Activated CD4-positive, alpha-beta memory T cell treated with anti-CD3 and anti-CD28 coated beads for 36 hours (primary cell): ENCODE data around the gene GFPT1. TPM values are rescaled to one million over a fixed set of nuclear protein-coding genes. Genes with fewer than 3 reads are reported as not detected.
"Not testable (repeated sequence)": the region's sequence is repeated elsewhere in the genome, so short reads cannot be mapped to it uniquely, and the experiment has no call there.

Experiments used
- CTCF ChIA-PET: fragments of 350-600 bp; sonication (Branson Sonifier 250); formaldehyde crosslinking; loops from one replicate; lab custom pipeline; 2021; ENCODE audit warnings: antibody characterized with exemption, inconsistent platforms; lab: Charles Lee
- POLR2A ChIA-PET: fragments of 350-600 bp; sonication (Branson Sonifier 250); formaldehyde crosslinking; loops from one replicate; lab custom pipeline; 2021; ENCODE audit warnings: antibody characterized with exemption; lab: Charles Lee
- DNase-seq: peaks from one replicate; pipeline ENCODE4 v3.0.0-alpha.2; 2020
- H3K27ac Mint-ChIP-seq: one replicate; pipeline ENCODE4 v1.8.0; 2021; ENCODE audit warnings: mixed read lengths
- H3K27me3 Mint-ChIP-seq: one replicate; pipeline ENCODE4 v1.8.0; 2021; ENCODE audit warnings: mixed read lengths
- H3K36me3 Mint-ChIP-seq: one replicate; pipeline ENCODE4 v1.8.0; 2021; ENCODE audit warnings: mixed read lengths
- H3K4me1 Mint-ChIP-seq: one replicate; pipeline ENCODE4 v1.8.0; 2021; ENCODE audit warnings: low read depth, mixed read lengths
- H3K4me3 Mint-ChIP-seq: one replicate; pipeline ENCODE4 v1.8.0; 2021; ENCODE audit warnings: mild to moderate bottlenecking, mixed read lengths
- H3K9me3 Mint-ChIP-seq: one replicate; pipeline ENCODE4 v1.8.0; 2021; ENCODE audit warnings: mixed read lengths
- intact Hi-C: fragments of 100-400 bp; cut with micrococcal nuclease; formaldehyde crosslinking; loops from one replicate; pipeline ENCODE4 v1.15.1; 2023
- total RNA-seq, 2 experiments: library from RNA; stranded (reverse); gene quantifications; one replicate each; pipeline ENCODE4 v1.2.3, GENCODE V29; 2021

The GFPT1 gene
- total RNA-seq, 2 experiments from 2014 or later, result 39.8 to 43.6 TPM

DNA sequence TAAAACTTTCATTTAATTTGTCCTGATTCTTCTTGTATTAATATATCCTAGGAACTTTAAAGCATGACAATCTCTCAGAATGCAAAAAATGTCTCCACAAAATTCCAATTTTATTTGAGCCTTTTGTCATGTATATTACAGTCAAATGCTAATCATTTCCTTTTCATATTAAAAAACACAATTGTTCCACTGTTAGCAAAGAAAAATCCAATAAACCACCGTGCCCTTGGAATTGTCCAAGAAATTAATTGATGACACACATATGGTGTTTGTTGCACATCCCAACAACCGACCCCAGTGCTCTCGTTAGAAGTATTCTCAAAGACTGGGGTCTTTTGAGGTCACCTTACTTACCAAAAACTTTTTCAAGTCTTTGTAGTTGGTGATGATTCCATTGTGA is 28.1 kb downstream of the GFPT1 start:
- intact Hi-C loops, result no loop called here
- CTCF ChIA-PET, result interaction anchor here (1.1 to 1.4 kb wide), 2 partner anchors 17 to 53 kb away, joined by 4 to 5 read pairs; no protein-coding TSS in a partner anchor
- Mint-ChIP-seq H3K27ac (no peak overlapping the region), H3K4me1 (no peaks in the 10 kb centered on the region), H3K27me3 (no peaks in the 10 kb centered on the region), H3K9me3 (no peaks in the 10 kb centered on the region), H3K36me3 (peaks cover 30% of the 10 kb centered on the region), H3K4me3 (no peak overlapping the region)
- POLR2A ChIA-PET, result no interaction called here
- no peak for DNase-seq

DNA sequence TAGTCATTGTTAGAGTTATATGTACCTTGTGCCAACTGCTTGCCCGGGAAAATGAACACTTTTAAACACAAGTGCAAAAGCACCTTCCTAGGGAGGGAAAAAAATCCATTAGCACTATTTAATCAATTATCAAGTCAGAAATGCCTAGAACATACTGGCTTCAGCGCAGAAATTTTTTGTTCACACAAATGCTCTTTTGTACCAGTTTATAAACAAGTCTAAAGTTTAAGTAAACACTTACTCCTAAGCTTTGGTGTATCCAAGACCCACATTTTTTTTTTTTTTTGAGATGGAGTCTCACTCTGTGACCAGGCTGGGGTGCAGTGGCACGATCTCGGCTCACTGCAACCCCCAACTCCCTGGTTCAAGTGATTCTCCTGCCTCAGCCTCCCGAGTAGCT is 30.6 kb downstream of the GFPT1 start:
- H3K4me1 Mint-ChIP-seq, result no peaks in the 10 kb centered on the region
- H3K27me3 Mint-ChIP-seq, result no peaks in the 10 kb centered on the region
- ChIA-PET POLR2A (no interaction called here), CTCF (no interaction called here)
- no peak for DNase-seq
- peaks cover 28% of the 10 kb centered on the region for H3K36me3 Mint-ChIP-seq
- H3K27ac Mint-ChIP-seq, result no peak overlapping the region
- H3K9me3 Mint-ChIP-seq, result no peaks in the 10 kb centered on the region
- no peak overlapping the region for H3K4me3 Mint-ChIP-seq
- intact Hi-C loops, result no loop called here

DNA sequence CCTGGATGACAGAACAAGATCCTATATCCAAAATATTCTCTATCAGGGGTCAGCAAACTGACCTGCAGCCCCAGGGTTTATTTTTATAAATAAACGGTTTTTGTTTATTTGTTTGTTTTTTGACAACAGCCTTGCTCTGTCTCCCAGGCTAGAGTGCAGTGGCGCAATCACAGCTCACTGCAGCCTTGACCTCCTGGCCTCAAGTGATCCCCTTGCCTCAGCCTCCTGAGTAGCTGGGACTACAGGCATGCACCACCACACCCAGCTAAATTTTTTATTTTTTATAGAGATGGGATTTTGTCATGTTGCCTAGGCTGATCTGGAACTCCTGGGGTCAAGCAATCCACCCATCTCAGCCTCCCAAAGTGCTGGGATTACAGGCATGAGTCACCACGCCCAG is 32.1 kb downstream of the GFPT1 start:
- H3K4me1 Mint-ChIP-seq, CTCF ChIA-PET, DNase-seq, POLR2A ChIA-PET, H3K4me3 Mint-ChIP-seq, H3K27me3 Mint-ChIP-seq, intact Hi-C loops, H3K27ac Mint-ChIP-seq, H3K9me3 Mint-ChIP-seq: not testable (repeated sequence)
- H3K36me3 Mint-ChIP-seq, result peaks cover 30% of the 10 kb centered on the region

DNA sequence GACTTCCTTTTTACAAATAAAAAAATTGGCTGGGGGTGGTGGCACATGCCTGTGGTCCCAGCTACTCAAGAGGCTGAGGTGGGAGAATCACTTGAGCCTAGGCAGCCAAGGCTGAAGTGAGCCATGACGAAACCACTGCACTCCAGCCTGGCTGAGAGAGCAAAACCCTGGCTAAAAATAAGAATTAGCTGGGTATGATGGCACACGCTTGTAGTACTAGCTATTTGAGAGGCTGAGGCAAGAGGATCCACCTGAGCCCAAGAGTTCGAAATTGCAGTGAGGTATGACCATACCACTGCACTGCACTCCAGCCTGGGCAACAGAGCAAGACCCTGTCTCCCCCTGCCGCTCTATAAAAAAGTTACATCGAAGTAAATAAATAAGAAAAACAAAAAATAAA is 33.7 kb downstream of the GFPT1 start:
- no peaks in the 10 kb centered on the region for H3K4me1 Mint-ChIP-seq
- no peaks in the 10 kb centered on the region for H3K27me3 Mint-ChIP-seq
- H3K9me3 Mint-ChIP-seq, result no peaks in the 10 kb centered on the region
- intact Hi-C loops, result no loop called here
- H3K27ac Mint-ChIP-seq, result no peak overlapping the region
- POLR2A ChIA-PET, result no interaction called here
- DNase-seq, result no peak
- H3K4me3 Mint-ChIP-seq, result no peak overlapping the region
- peaks cover 38% of the 10 kb centered on the region for H3K36me3 Mint-ChIP-seq
- CTCF ChIA-PET, result no interaction called here

DNA sequence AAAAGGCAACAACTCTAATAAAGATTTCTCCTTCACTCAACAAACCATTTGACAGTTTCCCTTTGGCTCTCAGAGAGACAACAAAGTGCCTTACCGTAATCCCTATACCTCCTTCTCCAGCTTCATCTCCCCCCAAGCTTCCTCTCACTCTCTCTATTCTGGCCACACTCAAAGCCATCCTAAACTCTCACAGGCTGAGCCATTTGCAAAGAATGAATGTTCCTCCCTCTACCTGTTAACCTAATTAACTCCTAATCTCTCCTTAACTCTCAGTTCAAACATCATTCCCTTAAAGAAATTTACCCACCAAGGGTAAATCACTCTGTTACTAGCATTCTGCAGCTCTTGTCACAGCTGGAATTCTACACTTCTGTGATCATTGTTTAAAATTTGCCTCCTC is 38.2 kb downstream of the GFPT1 start:
- peaks cover 37% of the 10 kb centered on the region for H3K36me3 Mint-ChIP-seq
- CTCF ChIA-PET, result interaction anchor here (0.7 kb wide), 1 partner anchor 26 kb away, joined by 3 read pairs; no protein-coding TSS in a partner anchor

DNA sequence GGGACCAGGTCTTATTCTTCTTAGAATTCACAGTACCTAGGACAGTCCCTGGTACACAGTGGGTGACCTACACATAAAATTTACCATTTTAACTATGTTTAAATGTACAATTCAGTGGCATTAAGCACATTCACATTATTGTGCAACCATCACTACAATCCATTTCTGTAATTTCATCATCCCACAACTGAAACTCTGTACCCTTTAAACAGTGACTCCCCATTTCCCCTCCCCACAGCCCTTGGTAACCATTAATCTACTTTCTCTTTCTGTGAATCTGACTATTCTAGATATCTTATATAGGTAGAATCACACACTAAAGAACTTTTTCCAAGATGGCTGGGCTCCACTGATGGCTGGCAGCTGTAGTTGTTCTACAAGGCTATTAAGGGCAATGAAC is 41.6 kb downstream of the GFPT1 start:
- CTCF ChIA-PET, result no interaction called here

More for the DNA sequence above, 38.2 kb downstream of the GFPT1 start:
- Mint-ChIP-seq H3K4me3 (no peak overlapping the region), H3K4me1 (peaks cover 8% of the 10 kb centered on the region), H3K27me3 (no peaks in the 10 kb centered on the region), H3K9me3 (no peaks in the 10 kb centered on the region), H3K27ac (no peak overlapping the region)
- intact Hi-C loops, result no loop called here
- no peak for DNase-seq
- POLR2A ChIA-PET, result no interaction called here

DNA sequence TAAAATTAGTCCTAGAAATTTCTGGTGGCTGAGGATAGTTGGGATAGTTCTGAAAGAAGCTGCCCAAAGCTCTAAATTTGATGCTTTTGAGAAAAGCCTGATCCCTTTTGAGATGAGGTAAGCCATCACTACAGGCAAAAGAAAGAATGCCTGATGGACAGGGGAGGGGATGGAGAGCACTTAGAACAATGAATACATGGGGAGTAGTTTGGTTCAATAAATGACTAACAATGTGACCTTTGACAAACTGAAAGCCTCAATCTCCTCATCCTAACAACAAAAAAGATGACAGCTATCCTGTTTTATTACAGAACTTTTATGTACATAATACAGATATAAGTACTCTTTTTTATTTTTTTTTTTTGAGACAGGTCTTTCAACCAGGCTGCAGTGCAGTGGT is 42.7 kb downstream of the GFPT1 start:
- Mint-ChIP-seq H3K27me3 (no peaks in the 10 kb centered on the region), H3K9me3 (no peaks in the 10 kb centered on the region), H3K36me3 (peaks cover 38% of the 10 kb centered on the region), H3K27ac (no peak overlapping the region), H3K4me3 (no peak overlapping the region), H3K4me1 (peaks cover 8% of the 10 kb centered on the region)
- ChIA-PET POLR2A (interaction anchor here (0.8 kb wide), 1 partner anchor 207 kb away, joined by 3 read pairs; no protein-coding TSS in a partner anchor), CTCF (interaction anchor here (0.5 to 0.9 kb wide), 2 partner anchors 16 to 93 kb away, joined by 3 read pairs; partner anchors contain the start of gene NFU1)
- DNase-seq, result no peak
- intact Hi-C loops, result no loop called here

More for the DNA sequence above, 41.6 kb downstream of the GFPT1 start:
- intact Hi-C loops, result no loop called here
- H3K9me3 Mint-ChIP-seq, result no peaks in the 10 kb centered on the region
- no peaks in the 10 kb centered on the region for H3K27me3 Mint-ChIP-seq
- no peak overlapping the region for H3K27ac Mint-ChIP-seq
- peaks cover 42% of the 10 kb centered on the region for H3K36me3 Mint-ChIP-seq
- DNase-seq, result no peak
- POLR2A ChIA-PET, result no interaction called here
- peaks cover 8% of the 10 kb centered on the region for H3K4me1 Mint-ChIP-seq
- no peak overlapping the region for H3K4me3 Mint-ChIP-seq

DNA sequence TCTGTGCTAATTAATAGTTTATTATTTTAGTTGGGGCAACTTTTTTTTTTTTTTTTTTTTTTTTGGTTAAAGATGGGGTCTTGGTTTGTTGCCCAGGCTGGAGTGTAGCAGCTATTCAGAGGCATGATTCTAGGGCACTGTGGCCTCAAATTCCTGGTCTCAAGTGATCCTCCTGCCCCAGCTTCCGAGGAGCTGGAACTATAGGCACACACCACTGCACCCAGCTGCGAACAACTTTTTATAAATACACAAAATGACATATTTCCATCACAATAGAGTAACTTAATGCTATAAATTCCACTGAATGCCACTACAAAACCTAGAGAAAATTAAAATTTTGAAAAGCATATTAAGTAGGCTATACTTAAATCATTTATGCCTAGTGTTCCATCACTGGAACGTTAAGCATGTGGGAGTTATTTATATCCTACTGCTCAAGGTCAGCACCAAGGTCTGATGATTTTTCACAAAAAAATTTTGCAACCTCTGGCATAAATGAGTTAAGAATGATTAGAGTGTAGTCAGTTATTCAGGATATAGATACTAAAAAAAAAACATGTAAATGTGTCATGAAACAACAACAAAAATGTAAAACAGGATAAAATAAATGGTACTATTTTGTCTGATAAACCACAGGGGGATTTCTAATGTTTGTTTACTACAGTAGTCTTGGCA is 46.8 kb downstream of the GFPT1 start:
- peaks cover 3% of the 10 kb centered on the region for H3K4me1 Mint-ChIP-seq
- no peak overlapping the region for H3K27ac Mint-ChIP-seq
- CTCF ChIA-PET, result no interaction called here
- intact Hi-C loops, result no loop called here
- peaks cover 44% of the 10 kb centered on the region for H3K36me3 Mint-ChIP-seq
- DNase-seq, result no peak
- no peaks in the 10 kb centered on the region for H3K9me3 Mint-ChIP-seq
- H3K4me3 Mint-ChIP-seq, result no peak overlapping the region
- POLR2A ChIA-PET, result no interaction called here
- no peaks in the 10 kb centered on the region for H3K27me3 Mint-ChIP-seq

DNA sequence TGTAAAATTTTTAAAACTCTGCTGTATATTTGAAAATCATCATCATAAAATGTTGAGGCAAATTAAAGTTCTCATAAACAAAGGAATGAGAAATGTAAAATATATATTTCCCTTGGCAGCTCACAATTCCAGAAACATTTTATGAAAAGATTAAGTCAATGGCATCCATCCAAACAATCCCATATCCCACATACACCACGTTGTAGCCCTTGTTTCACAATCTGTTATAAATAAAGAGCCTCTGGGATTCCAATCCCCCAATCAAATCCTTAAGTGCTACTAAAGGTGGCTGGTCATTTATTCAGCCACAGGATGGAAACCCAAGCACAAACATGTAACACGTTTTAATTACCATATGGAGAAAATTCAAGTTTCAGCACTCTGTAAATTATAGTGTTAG is 51.7 kb downstream of the GFPT1 start:
- Mint-ChIP-seq H3K36me3 (peaks cover 37% of the 10 kb centered on the region), H3K9me3 (no peaks in the 10 kb centered on the region), H3K27ac (no peak overlapping the region), H3K4me3 (no peak overlapping the region), H3K4me1 (no peaks in the 10 kb centered on the region), H3K27me3 (no peaks in the 10 kb centered on the region)
- ChIA-PET POLR2A (no interaction called here), CTCF (no interaction called here)
- no peak for DNase-seq
- intact Hi-C loops, result no loop called here

DNA sequence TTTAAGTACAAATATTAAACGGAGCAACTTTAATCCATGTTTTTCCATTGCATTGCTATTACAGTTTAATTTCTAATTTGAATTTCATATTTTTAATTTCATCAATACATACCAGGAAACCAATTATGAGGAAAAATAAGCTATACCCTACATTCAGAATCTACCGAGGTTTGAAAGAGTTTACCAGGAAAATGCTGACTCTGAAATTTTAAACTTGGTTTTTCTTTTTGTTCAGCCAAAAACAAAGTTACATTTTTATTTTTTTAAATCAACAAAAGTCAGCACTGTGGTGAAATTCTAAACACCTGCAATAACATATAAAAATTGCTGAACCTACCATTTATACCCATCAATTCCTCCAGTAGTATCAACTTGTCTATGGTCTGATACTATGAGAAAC is 53.7 kb downstream of the GFPT1 start:
- no peaks in the 10 kb centered on the region for H3K4me1 Mint-ChIP-seq
- CTCF ChIA-PET, result no interaction called here
- H3K9me3 Mint-ChIP-seq, result no peaks in the 10 kb centered on the region
- no peak overlapping the region for H3K27ac Mint-ChIP-seq
- H3K4me3 Mint-ChIP-seq, result no peak overlapping the region
- POLR2A ChIA-PET, result no interaction called here
- H3K27me3 Mint-ChIP-seq, result no peaks in the 10 kb centered on the region
- DNase-seq, result no peak
- intact Hi-C loops, result no loop called here
- H3K36me3 Mint-ChIP-seq, result peaks cover 41% of the 10 kb centered on the region

DNA sequence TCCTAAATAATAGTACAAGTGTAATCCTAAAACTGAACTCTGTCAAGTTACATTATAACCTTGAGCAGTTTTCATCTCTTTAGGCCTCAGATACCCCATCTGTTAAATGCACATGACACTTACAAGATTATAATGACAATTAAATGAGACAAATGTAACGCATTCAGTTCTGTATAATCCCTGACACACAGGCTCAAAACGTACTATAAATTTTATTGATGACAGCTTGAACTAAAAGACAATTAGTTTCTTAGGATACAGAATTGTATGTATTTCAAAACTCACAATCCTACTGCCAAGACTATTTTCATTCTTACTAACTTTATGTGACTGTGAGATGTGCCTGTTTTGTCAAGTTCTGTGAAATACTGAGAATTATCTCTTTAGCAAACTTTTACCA is 56.2 kb downstream of the GFPT1 start:
- Mint-ChIP-seq H3K36me3 (peaks cover 44% of the 10 kb centered on the region), H3K9me3 (no peaks in the 10 kb centered on the region), H3K27me3 (no peaks in the 10 kb centered on the region), H3K4me3 (no peak overlapping the region), H3K27ac (no peak overlapping the region), H3K4me1 (no peaks in the 10 kb centered on the region)
- DNase-seq, result no peak
- intact Hi-C loops, result no loop called here
- CTCF ChIA-PET, result no interaction called here
- POLR2A ChIA-PET, result no interaction called here

DNA sequence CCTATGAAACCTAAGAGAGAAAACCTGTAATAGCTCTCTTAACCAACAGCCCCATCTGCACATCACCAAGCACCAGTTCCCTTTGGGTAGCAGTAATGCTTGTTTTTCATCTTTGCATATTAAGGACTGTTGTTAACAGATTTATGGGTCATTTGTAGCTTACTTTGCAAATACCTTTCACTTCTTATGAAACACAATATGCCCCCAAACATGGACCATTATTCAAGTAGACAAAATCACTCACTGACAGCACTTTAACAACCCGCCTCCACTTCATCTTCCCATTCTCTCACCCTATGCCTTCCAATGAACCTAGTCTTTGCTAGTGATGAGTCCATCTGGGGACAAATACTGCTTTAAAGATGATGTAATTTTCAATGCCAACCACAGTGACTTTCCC is 64.4 kb downstream of the GFPT1 start:
- Mint-ChIP-seq H3K4me1 (no peaks in the 10 kb centered on the region), H3K36me3 (peaks cover 48% of the 10 kb centered on the region), H3K9me3 (peaks cover 4% of the 10 kb centered on the region), H3K27ac (no peak overlapping the region), H3K4me3 (no peak overlapping the region), H3K27me3 (no peaks in the 10 kb centered on the region)
- intact Hi-C loops, result no loop called here
- no peak for DNase-seq
- ChIA-PET POLR2A (no interaction called here), CTCF (interaction anchor here (0.7 kb wide), 2 partner anchors 234 to 296 kb away, joined by 3 read pairs; no protein-coding TSS in a partner anchor)

DNA sequence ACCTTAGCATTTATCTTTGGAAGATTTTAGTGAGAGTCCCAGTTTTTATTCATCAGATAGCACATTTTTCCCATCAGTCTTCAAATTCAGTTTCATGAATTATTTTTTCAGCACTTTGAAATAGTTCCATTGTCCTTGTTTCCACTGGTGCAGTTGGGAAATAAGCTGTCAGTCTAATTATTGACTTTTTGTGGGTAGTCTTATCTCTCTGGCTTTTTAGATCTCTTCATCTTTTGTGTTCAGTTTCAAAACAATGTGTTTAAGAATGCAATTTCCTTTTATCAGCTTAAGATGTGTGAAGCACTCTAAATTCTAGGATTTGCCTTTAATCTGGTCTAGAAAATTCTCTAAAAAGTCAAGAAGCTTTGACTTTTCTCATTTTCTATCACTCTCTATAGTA is 70.5 kb downstream of the GFPT1 start:
- no peak for DNase-seq
- Mint-ChIP-seq H3K27me3 (no peaks in the 10 kb centered on the region), H3K27ac (no peak overlapping the region), H3K9me3 (peaks cover 23% of the 10 kb centered on the region), H3K4me1 (no peaks in the 10 kb centered on the region), H3K4me3 (no peak overlapping the region), H3K36me3 (peaks cover 37% of the 10 kb centered on the region)
- CTCF ChIA-PET, result interaction anchor here (1.0 to 1.9 kb wide), 2 partner anchors 9 to 10 kb away, joined by 3 to 6 read pairs; no protein-coding TSS in a partner anchor
- POLR2A ChIA-PET, result no interaction called here
- intact Hi-C loops, result no loop called here
